Measurements from ENCODE around the gene PDE8B.

GRCh38 chr5:77369566-77369965, 159.1 kb downstream of the PDE8B start:
- TF ChIP-seq POLR2A (IDR thresholded peaks at IDR 0.05; ENCODE audit: low read depth, low read length): no peak
- TF ChIP-seq SPI1 (IDR thresholded peaks at IDR 0.05; ENCODE audit: low read depth, low read length): no peak
- TF ChIP-seq POLR2AphosphoS5 (IDR thresholded peaks at IDR 0.05; ENCODE audit: low read depth, low read length): no peak
- no peak for TF ChIP-seq TAF1 (IDR thresholded peaks at IDR 0.05; ENCODE audit: low read depth, low read length)
- no peak for TF ChIP-seq PAX5 (IDR thresholded peaks at IDR 0.05; ENCODE audit: insufficient read depth, low read length, severe bottlenecking)

Data from GM12891 (cell line).